Skeletal muscle satellite cell (primary cell): ENCODE results near the gene EFNA3.

Source experiments
- H3K27me3 ChIP-seq: 2 replicates; pipeline ENCODE4 v1.7.0; 2013; ENCODE audit warnings: low read length; ENCODE audit not compliant: control insufficient read depth, insufficient read depth
- H3K36me3 ChIP-seq: 2 replicates; pipeline ENCODE4 v1.7.0; 2013; ENCODE audit warnings: mild to moderate bottlenecking, control low read depth, low read length; ENCODE audit not compliant: insufficient read depth
- H3K4me1 ChIP-seq: 2 replicates; pipeline ENCODE4 v1.7.0; 2013; ENCODE audit warnings: low read length; ENCODE audit not compliant: control insufficient read depth, insufficient read depth
- H3K4me2 ChIP-seq: 2 replicates; pipeline ENCODE4 v1.7.0; 2013; ENCODE audit warnings: mild to moderate bottlenecking, low read length
- H3K4me3 ChIP-seq: 2 replicates; pipeline ENCODE4 v1.7.0; 2013; ENCODE audit warnings: low read length
- H3K9ac ChIP-seq: 2 replicates; pipeline ENCODE4 v1.7.0; 2013; ENCODE audit warnings: mild to moderate bottlenecking, low read depth, low read length, moderate library complexity
- H3K9me3 ChIP-seq: replicated peaks from 2 replicates; pipeline ENCODE4 v1.7.0; 2013; ENCODE audit warnings: mild to moderate bottlenecking, control low read depth, low read length

The EFNA3 gene

GRCh38 chr1:155038602-155039307, 39.9 kb upstream of the EFNA3 start:
- H3K4me1 ChIP-seq: peaks cover 5% of the 10 kb centered on the region
- no peak overlapping the region for H3K4me3 ChIP-seq
- peak overlapping the region; percentile 5 for H3K4me2 ChIP-seq
- no peak overlapping the region for H3K9ac ChIP-seq
- peaks cover 9% of the 10 kb centered on the region for H3K27me3 ChIP-seq
- no peaks in the 10 kb centered on the region for H3K36me3 ChIP-seq
- H3K9me3 ChIP-seq: no peaks in the 10 kb centered on the region

- H3K36me3 ChIP-seq: no peaks in the 10 kb centered on the region
- no peak overlapping the region for H3K4me2 ChIP-seq
- H3K9ac ChIP-seq: no peak overlapping the region
- no peaks in the 10 kb centered on the region for H3K9me3 ChIP-seq
- H3K4me1 ChIP-seq: peaks cover 5% of the 10 kb centered on the region
- H3K27me3 ChIP-seq: peaks cover 5% of the 10 kb centered on the region
- no peak overlapping the region for H3K4me3 ChIP-seq
Observed at GRCh38 chr1:155039308-155039669, 39.3 kb upstream of the EFNA3 start.

- Histone ChIP-seq H3K4me3 (no peak overlapping the region), H3K27me3 (peaks cover 5% of the 10 kb centered on the region), H3K4me2 (no peak overlapping the region), H3K9ac (no peak overlapping the region), H3K9me3 (no peaks in the 10 kb centered on the region), H3K4me1 (peaks cover 14% of the 10 kb centered on the region), H3K36me3 (no peaks in the 10 kb centered on the region)
Observed at GRCh38 chr1:155040358-155041093, 38.1 kb upstream of the EFNA3 start.

- no peaks in the 10 kb centered on the region for H3K36me3 ChIP-seq
- peaks cover 14% of the 10 kb centered on the region for H3K4me1 ChIP-seq
- H3K9ac ChIP-seq: no peak overlapping the region
- H3K4me2 ChIP-seq: no peak overlapping the region
- no peak overlapping the region for H3K4me3 ChIP-seq
- H3K9me3 ChIP-seq: no peaks in the 10 kb centered on the region
- peaks cover 3% of the 10 kb centered on the region for H3K27me3 ChIP-seq
Observed at GRCh38 chr1:155042789-155043188, 35.8 kb upstream of the EFNA3 start.

GRCh38 chr1:155043301-155043702, 35.3 kb upstream of the EFNA3 start:
- H3K27me3 ChIP-seq: peaks cover 3% of the 10 kb centered on the region
- peaks cover 14% of the 10 kb centered on the region for H3K4me1 ChIP-seq
- no peak overlapping the region for H3K4me3 ChIP-seq
- no peaks in the 10 kb centered on the region for H3K36me3 ChIP-seq
- no peaks in the 10 kb centered on the region for H3K9me3 ChIP-seq
- H3K9ac ChIP-seq: no peak overlapping the region
- H3K4me2 ChIP-seq: no peak overlapping the region

- Histone ChIP-seq H3K27me3 (peaks cover 3% of the 10 kb centered on the region), H3K9me3 (no peaks in the 10 kb centered on the region), H3K4me2 (no peak overlapping the region), H3K4me3 (no peak overlapping the region), H3K4me1 (peaks cover 13% of the 10 kb centered on the region), H3K9ac (no peak overlapping the region), H3K36me3 (no peaks in the 10 kb centered on the region)
Observed at GRCh38 chr1:155043793-155044192, 34.8 kb upstream of the EFNA3 start.

- Histone ChIP-seq H3K4me2 (no peak overlapping the region), H3K9ac (no peak overlapping the region), H3K9me3 (no peaks in the 10 kb centered on the region), H3K4me3 (no peak overlapping the region), H3K27me3 (peaks cover 1% of the 10 kb centered on the region), H3K4me1 (peaks cover 9% of the 10 kb centered on the region), H3K36me3 (no peaks in the 10 kb centered on the region)
Observed at GRCh38 chr1:155044365-155044764, 34.3 kb upstream of the EFNA3 start.

- Histone ChIP-seq H3K4me1 (peaks cover 15% of the 10 kb centered on the region), H3K9me3 (no peaks in the 10 kb centered on the region), H3K4me2 (no peak overlapping the region), H3K4me3 (no peak overlapping the region), H3K27me3 (no peaks in the 10 kb centered on the region), H3K36me3 (no peaks in the 10 kb centered on the region), H3K9ac (no peak overlapping the region)
Observed at GRCh38 chr1:155044812-155045657, 33.6 kb upstream of the EFNA3 start.

GRCh38 chr1:155048449-155049334, 29.9 kb upstream of the EFNA3 start:
- H3K36me3 ChIP-seq: peaks cover 6% of the 10 kb centered on the region
- peaks cover 36% of the 10 kb centered on the region for H3K4me1 ChIP-seq
- H3K27me3 ChIP-seq: no peaks in the 10 kb centered on the region
- H3K9ac ChIP-seq: no peak overlapping the region
- H3K9me3 ChIP-seq: no peaks in the 10 kb centered on the region
- H3K4me3 ChIP-seq: no peak overlapping the region
- no peak overlapping the region for H3K4me2 ChIP-seq

- peak overlapping the region; percentile 76 for H3K9ac ChIP-seq
- H3K4me2 ChIP-seq: peak overlapping the region; percentile 97
- H3K27me3 ChIP-seq: no peaks in the 10 kb centered on the region
- H3K4me3 ChIP-seq: peak overlapping the region; percentile 84
- peaks cover 32% of the 10 kb centered on the region for H3K4me1 ChIP-seq
- no peaks in the 10 kb centered on the region for H3K9me3 ChIP-seq
- peaks cover 13% of the 10 kb centered on the region for H3K36me3 ChIP-seq
Observed at GRCh38 chr1:155049651-155050559, 28.7 kb upstream of the EFNA3 start.
